D721Med (cell line): ENCODE measurements around the gene CNTNAP5.

Experiments used
- DNase-seq: peaks from one replicate; pipeline ENCODE4 v3.0.0; 2011; ENCODE audit warnings: low spot score; ENCODE audit not compliant: insufficient read length
- FAIRE-seq: peaks from 2 replicates; lab custom pipeline; 2011; peaks lifted over from hg19 to GRCh38; lab: Jason Lieb, UNC
- CTCF ChIP-seq: IDR thresholded peaks from 2 replicates; pipeline ENCODE4 v1.5.1; 2012; ENCODE audit warnings: mild to moderate bottlenecking, control low read depth; ENCODE audit not compliant: insufficient read depth; ENCODE audit errors: missing control alignments

Gene CNTNAP5

GRCh38 chr2:124186801-124187200 lies 161.7 kb downstream of the CNTNAP5 start:
- TF ChIP-seq CTCF, result no peak
- no peak for DNase-seq
- FAIRE-seq, result no peak

GRCh38 chr2:124187948-124188347 lies 162.9 kb downstream of the CNTNAP5 start:
- no peak for DNase-seq
- no peak for FAIRE-seq
- TF ChIP-seq CTCF, result no peak

GRCh38 chr2:124193706-124194105 lies 168.6 kb downstream of the CNTNAP5 start:
- DNase-seq (no peak), FAIRE-seq (no peak)
- TF ChIP-seq CTCF, result no peak

- DNase-seq (no peak), FAIRE-seq (no peak)
- no peak for TF ChIP-seq CTCF
Measured at GRCh38 chr2:124201713-124202112, 176.6 kb downstream of the CNTNAP5 start.

GRCh38 chr2:124209441-124209840 lies 184.4 kb downstream of the CNTNAP5 start:
- FAIRE-seq (no peak), DNase-seq (no peak)
- TF ChIP-seq CTCF, result no peak

GRCh38 chr2:124211461-124211860 lies 186.4 kb downstream of the CNTNAP5 start:
- TF ChIP-seq CTCF, result no peak
- DNase-seq (no peak), FAIRE-seq (no peak)

GRCh38 chr2:124213977-124214587 lies 189.0 kb downstream of the CNTNAP5 start:
- no peak for TF ChIP-seq CTCF
- DNase-seq (no peak), FAIRE-seq (no peak)
